ENCODE data around the gene VANGL1.
A peak's percentile ranks its signal among the peaks of the same experiment; 100 is the strongest.

VANGL1 gene

DNA sequence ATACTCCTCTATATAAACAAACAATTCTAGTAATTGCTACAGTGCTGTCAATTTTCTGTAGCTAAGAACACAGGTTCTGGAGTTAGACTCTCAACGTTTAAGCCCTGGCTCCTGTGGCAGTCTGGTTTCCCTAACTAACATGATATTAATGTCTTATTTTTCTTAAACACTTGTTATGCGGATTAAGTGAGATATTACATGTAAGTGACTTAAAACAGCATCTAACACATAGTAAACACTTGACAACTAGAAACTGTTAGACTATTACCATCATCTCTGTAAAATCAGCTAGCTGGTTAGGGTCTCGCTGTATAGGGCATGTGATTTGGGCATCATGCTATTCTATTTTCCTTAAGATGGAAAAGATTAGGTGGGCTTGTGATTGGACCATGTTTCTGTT is 2.3 kb downstream of the VANGL1 start:
- no peak for DNase-seq

GRCh38 chr1:115647047-115647446 is 5.3 kb downstream of the VANGL1 start:
- no peak for DNase-seq

- peak in 1 of 6 experiments; percentile 10 for DNase-seq
Measured at GRCh38 chr1:115647507-115647906, 5.7 kb downstream of the VANGL1 start.

DNA sequence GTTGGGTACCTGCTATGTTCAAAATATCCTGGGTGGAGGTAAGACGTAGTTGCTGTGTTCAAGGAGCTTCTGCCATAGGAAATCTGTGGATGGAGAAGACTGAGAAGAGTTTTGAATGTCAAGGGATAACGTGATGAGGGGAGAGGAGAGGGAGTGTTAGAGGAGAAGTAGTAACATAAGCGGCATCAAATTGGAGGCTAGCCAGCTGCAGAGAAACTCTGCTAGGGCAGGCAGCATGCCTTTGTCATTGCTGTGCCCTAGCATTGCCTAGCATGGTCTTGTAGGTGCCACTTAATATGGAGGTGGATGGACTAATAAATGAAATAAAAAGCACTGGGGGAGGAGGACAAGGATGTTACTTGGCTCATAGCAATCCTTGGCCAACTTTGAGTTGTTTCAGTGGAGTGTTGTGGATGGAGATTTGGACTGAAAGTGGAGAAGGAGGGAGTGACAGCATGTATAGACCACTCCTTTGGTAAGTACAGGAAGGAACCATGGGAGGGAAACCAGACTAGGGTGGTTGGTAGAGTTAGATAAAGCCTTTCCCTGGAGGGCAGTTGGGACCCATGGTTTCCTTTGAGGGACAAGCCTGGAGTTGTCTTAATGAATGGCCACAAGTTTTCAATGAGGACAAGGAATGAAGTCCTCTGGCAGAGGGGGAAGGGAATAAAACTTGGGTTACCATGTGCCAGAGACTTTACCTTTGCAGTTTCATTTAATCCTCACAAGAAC is 6.3 kb downstream of the VANGL1 start:
- DNase-seq: no peak

GRCh38 chr1:115648717-115649691 is 7.2 kb downstream of the VANGL1 start:
- no peak for DNase-seq

GRCh38 chr1:115649964-115650363 is 8.2 kb downstream of the VANGL1 start:
- no peak for DNase-seq

DNA sequence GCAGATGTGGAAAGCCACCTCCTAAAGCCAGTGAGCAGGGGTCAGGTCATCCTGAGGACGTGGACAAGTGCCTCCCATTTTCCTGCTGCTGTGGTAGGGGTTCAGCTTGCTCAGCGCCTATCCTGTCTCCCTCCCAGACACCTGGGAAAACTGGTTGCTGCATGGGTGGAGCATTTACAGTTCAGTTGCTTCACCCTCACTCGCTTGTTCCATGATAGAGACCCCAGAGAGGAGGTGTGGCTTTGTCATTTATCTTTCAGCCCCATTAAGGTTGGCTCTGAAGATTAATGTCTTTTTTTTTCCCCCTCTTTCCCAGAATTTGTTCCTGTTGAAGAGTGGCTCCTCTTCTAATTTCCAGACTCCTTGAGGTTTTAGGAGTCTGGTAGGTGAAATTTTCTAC is 9.2 kb downstream of the VANGL1 start:
- DNase-seq: no peak

- DNase-seq: no peak
Measured at GRCh38 chr1:115651391-115651790, 9.6 kb downstream of the VANGL1 start.

- no peak for DNase-seq
Measured at GRCh38 chr1:115652236-115652788, 10.5 kb downstream of the VANGL1 start.

- no peak for DNase-seq
Measured at GRCh38 chr1:115654125-115654524, 12.4 kb downstream of the VANGL1 start.

DNA sequence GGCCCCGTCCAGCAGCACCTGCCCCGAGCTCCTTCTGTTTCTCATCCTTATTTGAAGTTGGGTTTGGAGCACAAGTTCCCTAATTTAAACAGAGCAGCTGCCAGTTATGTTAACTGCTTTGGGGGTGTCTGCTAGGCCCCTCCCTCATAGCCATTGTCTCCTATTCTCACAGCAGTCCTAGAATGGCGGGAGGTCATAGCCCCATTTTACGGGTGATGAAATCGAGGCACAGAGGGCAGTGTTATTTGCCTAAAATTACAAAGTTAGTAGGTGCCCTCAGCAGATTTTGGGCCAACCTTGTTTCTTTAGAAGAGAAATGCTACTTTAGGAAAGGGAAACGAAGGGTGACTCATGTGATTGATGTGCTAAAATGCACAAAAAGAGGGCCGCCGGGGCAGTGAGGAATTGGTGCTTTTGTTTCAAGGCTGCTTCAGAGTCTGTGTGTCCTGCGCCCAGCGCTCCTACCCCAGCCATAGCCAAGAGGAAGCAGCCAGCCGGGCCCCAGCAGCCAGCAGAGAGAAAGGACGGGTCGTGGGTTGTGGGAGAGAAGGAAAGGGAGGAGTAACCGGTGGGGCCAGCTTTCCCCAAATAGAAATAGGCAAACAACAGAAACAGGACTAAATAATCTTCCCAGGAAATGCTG is 13.0 kb downstream of the VANGL1 start:
- no peak for DNase-seq

DNA sequence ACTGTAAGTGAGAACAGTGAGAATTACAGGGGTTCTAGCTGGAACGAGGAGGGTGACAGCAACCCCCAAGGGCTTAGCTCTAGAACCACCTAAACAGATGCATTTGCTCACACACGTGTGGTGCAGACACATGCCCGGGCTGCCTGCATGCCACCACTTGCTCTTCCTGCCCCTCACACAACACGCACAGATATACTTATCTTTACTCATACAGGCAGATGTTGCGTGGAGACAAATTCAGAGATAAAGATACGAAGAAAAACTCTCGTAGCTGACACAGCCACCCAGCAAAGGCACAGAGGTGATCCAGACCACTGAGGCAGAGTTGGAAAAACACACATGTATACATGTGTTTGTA is 13.5 kb downstream of the VANGL1 start:
- DNase-seq: no peak

GRCh38 chr1:115655916-115656315 is 14.1 kb downstream of the VANGL1 start:
- DNase-seq: no peak

DNA sequence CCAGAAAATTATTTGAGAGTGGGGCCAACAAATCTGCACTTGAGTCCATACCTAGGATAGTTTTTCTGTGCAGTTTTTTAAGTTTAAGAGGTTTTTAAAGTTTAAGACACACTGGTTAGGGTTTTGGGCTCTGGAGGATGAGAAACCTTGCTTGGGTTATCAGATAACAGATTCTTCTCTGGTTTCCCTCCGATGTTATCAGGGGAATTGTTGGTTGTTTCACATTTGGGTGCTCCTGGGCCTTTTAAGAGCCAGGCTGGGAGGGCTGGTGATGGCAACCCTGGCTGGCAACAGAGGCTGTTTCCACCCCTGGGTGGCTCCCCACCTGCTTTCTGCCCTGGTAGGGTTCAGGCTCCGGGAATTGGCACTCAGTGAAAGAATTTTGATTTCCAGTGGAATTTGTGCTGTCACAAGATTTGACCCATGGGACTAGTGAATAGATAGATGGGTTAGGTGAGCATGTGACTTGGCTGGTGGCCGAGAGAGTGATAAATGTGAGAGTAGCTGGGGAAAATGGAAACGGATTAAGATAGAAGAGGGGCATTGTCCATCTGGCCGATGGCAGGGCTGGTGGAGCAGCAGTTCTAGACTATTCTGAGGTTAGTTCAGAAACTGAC is 14.8 kb downstream of the VANGL1 start:
- no peak for DNase-seq

DNA sequence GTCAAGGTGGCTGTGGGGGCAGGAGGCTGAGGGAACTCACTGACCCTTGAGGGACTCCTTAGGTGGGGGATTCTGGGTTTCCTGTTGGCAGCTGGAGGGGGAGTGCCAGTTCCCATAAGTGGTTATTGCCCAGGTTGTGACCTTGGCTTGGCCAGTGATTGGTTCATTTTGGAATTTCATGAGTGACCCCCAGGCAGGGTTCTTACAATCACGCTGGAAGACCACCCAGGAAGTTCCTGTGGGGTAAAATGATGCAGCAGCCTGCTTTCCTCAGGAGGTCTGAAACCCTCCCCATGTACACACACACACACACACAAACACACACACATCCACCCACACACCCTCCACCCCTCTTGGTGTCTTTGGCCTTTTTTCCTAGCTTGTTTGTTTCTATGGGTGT is 16.9 kb downstream of the VANGL1 start:
- DNase-seq: no peak

- no peak for DNase-seq
Measured at GRCh38 chr1:115660151-115660550, 18.4 kb downstream of the VANGL1 start.

- no peak for DNase-seq
Measured at GRCh38 chr1:115661157-115661556, 19.4 kb downstream of the VANGL1 start.

- DNase-seq: no peak
Measured at GRCh38 chr1:115665319-115666096, 23.7 kb downstream of the VANGL1 start.

GRCh38 chr1:115666206-115666605 is 24.4 kb downstream of the VANGL1 start:
- no peak for DNase-seq

GRCh38 chr1:115666702-115667101 is 24.9 kb downstream of the VANGL1 start:
- no peak for DNase-seq

GRCh38 chr1:115668579-115668978 is 26.8 kb downstream of the VANGL1 start:
- DNase-seq: no peak

Measured in stimulated activated naive CD4-positive, alpha-beta T cell (primary cell).